Fibroblast of lung (primary cell): ENCODE measurements around the gene TCP10L.

Source experiments
- EZH2 ChIP-seq: IDR thresholded peaks from 2 replicates; pipeline ENCODE4 v1.5.1; 2012; ENCODE audit warnings: low read length, control low read depth, mild to moderate bottlenecking; ENCODE audit errors: missing control alignments
- TF ChIP-seq, protein P1 (sequence below), 2 donors: IDR thresholded peaks in 1 of 2; conservative IDR thresholded peaks in 1 of 2; 1 replicate in 1 of 2; 2 replicates in 1 of 2; pipeline ENCODE4 v1.5.1; 2011 to 2012; ENCODE audit warnings: low read length in 2 of 2, control low read depth in 1 of 2, inconsistent platforms in 1 of 2, low read depth in 1 of 2, mild to moderate bottlenecking in 1 of 2

DNA sequence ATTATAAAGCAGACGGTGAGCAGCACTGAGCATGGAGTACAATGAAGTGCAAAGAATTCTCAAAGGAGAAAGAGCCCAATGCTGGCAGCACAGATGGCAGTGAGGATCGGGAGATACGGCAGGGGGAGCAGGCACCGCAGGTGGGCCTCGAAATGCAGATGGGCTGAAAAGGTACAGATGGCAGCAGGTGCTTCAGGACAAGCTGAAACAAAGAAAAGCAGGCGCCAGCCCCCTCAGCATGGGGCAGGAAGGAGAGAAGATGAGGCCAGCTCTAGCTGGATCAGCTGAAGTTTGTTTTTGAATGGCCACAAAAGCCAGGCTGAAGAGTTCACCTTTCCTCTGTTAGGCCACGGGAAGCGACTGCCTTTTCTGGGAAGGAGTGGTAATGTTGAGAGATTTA lies 19.1 kb upstream of the TCP10L start:
- TF ChIP-seq, protein P1, sequence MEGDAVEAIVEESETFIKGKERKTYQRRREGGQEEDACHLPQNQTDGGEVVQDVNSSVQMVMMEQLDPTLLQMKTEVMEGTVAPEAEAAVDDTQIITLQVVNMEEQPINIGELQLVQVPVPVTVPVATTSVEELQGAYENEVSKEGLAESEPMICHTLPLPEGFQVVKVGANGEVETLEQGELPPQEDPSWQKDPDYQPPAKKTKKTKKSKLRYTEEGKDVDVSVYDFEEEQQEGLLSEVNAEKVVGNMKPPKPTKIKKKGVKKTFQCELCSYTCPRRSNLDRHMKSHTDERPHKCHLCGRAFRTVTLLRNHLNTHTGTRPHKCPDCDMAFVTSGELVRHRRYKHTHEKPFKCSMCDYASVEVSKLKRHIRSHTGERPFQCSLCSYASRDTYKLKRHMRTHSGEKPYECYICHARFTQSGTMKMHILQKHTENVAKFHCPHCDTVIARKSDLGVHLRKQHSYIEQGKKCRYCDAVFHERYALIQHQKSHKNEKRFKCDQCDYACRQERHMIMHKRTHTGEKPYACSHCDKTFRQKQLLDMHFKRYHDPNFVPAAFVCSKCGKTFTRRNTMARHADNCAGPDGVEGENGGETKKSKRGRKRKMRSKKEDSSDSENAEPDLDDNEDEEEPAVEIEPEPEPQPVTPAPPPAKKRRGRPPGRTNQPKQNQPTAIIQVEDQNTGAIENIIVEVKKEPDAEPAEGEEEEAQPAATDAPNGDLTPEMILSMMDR (conservative IDR thresholded peaks at IDR 0.05 in 1 of 2, IDR thresholded peaks at IDR 0.05 in 1 of 2; ENCODE audit: low read depth in 1 of 2, low read length in 2 of 2) = no peak
- no peak for TF ChIP-seq EZH2
